Ishikawa (cell line): ENCODE measurements around the gene ELMO1.

Source experiments
- CEBPB ChIP-seq: IDR thresholded peaks from 2 replicates; pipeline ENCODE4 v1.6.1; 2012
- CREB1 ChIP-seq: IDR thresholded peaks from 2 replicates; pipeline ENCODE4 v1.6.1; 2012; ENCODE audit warnings: low read depth
- EGR1 ChIP-seq: IDR thresholded peaks from 2 replicates; pipeline ENCODE4 v1.6.1; 2012
- EP300 ChIP-seq: IDR thresholded peaks from 2 replicates; pipeline ENCODE4 v1.6.1; 2012; ENCODE audit warnings: borderline replicate concordance
- FOXM1 ChIP-seq: IDR thresholded peaks from 2 replicates; pipeline ENCODE4 v1.6.1; 2012; ENCODE audit warnings: low read depth, borderline replicate concordance
- NFIC ChIP-seq: IDR thresholded peaks from 2 replicates; pipeline ENCODE4 v1.6.1; 2012
- RAD21 ChIP-seq: IDR thresholded peaks from 2 replicates; pipeline ENCODE4 v1.6.1; 2012; ENCODE audit warnings: low read depth
- TAF1 ChIP-seq: IDR thresholded peaks from 2 replicates; pipeline ENCODE4 v1.6.1; 2012; ENCODE audit warnings: low read depth, mild to moderate bottlenecking
- TCF12 ChIP-seq: IDR thresholded peaks from 2 replicates; pipeline ENCODE4 v1.6.1; 2012; ENCODE audit warnings: low read depth
- TEAD4 ChIP-seq: IDR thresholded peaks from 2 replicates; pipeline ENCODE4 v1.6.1; 2012
- YY1 ChIP-seq: IDR thresholded peaks from 2 replicates; pipeline ENCODE4 v1.6.1; 2012; ENCODE audit warnings: low read depth
- ZBTB7A ChIP-seq: IDR thresholded peaks from 2 replicates; pipeline ENCODE4 v1.6.1; 2012; ENCODE audit warnings: low read depth
- TF ChIP-seq, protein P1 (sequence below): IDR thresholded peaks from 2 replicates; pipeline ENCODE4 v1.6.1; 2012
- TF ChIP-seq, protein P2 (sequence below): IDR thresholded peaks from 2 replicates; pipeline ENCODE4 v1.6.1; 2012; ENCODE audit warnings: low read depth, mild to moderate bottlenecking
- TF ChIP-seq, protein P3 (sequence below): IDR thresholded peaks from 2 replicates; pipeline ENCODE4 v1.6.1; 2012

Gene ELMO1

DNA sequence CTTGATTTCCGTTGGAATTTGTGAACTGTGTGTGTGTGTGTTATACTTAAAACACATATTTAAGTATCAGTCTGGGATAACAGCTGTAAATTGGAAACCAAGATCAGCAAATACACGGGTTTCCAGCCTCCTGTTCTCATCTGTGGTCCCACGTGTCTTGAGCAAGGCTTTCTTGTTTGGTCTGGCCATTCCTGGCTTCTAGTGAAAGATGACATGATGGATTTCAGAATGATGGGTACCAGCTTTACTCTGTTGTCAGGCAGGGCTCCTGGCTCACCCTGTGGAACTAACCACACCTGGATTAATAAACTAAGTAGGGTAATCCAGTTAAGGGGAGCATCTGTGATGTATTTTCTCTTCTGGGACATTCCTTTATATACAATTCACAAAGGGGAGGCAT lies 378.2 kb downstream of the ELMO1 start:
- TF ChIP-seq ZBTB7A = no peak
- TF ChIP-seq EGR1 = no peak
- TF ChIP-seq, protein P1, sequence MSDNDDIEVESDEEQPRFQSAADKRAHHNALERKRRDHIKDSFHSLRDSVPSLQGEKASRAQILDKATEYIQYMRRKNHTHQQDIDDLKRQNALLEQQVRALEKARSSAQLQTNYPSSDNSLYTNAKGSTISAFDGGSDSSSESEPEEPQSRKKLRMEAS = no peak
- TF ChIP-seq, protein P2, sequence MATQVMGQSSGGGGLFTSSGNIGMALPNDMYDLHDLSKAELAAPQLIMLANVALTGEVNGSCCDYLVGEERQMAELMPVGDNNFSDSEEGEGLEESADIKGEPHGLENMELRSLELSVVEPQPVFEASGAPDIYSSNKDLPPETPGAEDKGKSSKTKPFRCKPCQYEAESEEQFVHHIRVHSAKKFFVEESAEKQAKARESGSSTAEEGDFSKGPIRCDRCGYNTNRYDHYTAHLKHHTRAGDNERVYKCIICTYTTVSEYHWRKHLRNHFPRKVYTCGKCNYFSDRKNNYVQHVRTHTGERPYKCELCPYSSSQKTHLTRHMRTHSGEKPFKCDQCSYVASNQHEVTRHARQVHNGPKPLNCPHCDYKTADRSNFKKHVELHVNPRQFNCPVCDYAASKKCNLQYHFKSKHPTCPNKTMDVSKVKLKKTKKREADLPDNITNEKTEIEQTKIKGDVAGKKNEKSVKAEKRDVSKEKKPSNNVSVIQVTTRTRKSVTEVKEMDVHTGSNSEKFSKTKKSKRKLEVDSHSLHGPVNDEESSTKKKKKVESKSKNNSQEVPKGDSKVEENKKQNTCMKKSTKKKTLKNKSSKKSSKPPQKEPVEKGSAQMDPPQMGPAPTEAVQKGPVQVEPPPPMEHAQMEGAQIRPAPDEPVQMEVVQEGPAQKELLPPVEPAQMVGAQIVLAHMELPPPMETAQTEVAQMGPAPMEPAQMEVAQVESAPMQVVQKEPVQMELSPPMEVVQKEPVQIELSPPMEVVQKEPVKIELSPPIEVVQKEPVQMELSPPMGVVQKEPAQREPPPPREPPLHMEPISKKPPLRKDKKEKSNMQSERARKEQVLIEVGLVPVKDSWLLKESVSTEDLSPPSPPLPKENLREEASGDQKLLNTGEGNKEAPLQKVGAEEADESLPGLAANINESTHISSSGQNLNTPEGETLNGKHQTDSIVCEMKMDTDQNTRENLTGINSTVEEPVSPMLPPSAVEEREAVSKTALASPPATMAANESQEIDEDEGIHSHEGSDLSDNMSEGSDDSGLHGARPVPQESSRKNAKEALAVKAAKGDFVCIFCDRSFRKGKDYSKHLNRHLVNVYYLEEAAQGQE = no peak

DNA sequence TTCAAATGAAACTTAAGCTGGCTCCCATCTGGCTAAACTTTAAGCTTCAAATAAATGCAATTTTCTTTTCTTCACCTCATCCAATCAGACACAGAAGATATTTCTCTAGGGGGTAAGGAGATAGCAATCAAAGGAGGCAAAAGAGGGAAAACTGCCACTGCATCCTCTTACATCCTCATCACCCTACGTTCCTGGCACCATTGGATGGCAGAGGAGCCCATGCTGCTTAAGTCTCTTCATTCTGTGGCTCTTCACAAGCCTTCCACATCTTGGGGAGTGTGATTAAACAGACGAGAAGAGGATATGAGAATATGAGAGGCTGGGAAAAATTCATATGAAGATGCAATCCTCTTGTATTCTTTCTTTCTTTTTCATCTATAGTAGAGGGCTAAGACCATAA lies 378.6 kb downstream of the ELMO1 start:
- TF ChIP-seq RAD21 (no peak), EGR1 (no peak)

DNA sequence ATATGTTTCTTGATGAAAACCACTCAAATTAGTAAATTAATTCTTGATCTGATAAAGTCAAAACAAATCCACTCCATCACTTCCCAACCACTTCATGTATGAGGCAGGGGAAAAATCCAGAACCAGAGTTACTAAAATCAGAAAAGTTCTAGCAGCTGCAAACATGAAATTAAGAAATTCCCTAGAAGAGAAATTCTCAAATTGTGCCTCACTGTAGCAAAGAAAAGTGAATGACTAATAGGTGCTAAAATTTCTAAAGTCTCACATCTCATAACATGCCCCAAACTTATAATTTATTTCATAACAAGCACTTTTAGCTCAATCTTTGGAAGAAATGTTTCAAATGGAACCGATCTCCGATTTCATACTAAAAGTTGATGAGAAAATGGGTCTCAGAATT lies 379.3 kb downstream of the ELMO1 start:
- no peak for TF ChIP-seq RAD21
- no peak for TF ChIP-seq TAF1
- TF ChIP-seq ZBTB7A = no peak
- no peak for TF ChIP-seq TEAD4
- TF ChIP-seq, protein P2 = no peak
- TF ChIP-seq, protein P1 = no peak
- TF ChIP-seq CEBPB = no peak
- TF ChIP-seq EP300 = no peak

DNA sequence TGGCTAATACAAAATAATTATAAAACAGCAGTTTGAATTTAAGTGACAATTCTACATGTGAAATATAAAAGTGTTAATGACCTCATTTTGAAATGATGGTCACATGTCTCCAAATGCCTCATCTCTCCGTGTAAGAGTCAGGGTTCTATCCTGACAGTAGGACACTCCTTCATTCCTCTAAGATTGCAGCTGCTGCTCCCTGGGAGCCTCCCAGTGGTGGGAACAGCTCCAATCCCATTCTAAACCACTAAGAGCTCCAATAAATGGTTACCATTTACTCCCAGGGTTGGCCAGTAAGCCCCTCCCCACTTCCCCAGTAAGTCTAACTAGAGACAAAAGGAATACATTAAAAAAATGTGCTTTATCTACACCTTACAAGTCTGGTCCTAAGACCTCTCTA lies 379.8 kb downstream of the ELMO1 start:
- TF ChIP-seq CEBPB = no peak
- TF ChIP-seq EGR1 = no peak
- TF ChIP-seq RAD21 = no peak
- TF ChIP-seq TEAD4 = no peak
- TF ChIP-seq EP300 = no peak
- no peak for TF ChIP-seq YY1
- TF ChIP-seq, protein P2 = no peak
- TF ChIP-seq ZBTB7A = no peak
- TF ChIP-seq TCF12 = no peak
- TF ChIP-seq, protein P3, sequence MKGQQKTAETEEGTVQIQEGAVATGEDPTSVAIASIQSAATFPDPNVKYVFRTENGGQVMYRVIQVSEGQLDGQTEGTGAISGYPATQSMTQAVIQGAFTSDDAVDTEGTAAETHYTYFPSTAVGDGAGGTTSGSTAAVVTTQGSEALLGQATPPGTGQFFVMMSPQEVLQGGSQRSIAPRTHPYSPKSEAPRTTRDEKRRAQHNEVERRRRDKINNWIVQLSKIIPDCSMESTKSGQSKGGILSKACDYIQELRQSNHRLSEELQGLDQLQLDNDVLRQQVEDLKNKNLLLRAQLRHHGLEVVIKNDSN = no peak
- TF ChIP-seq TAF1 = no peak
- no peak for TF ChIP-seq CREB1
- TF ChIP-seq, protein P1 = no peak
- TF ChIP-seq FOXM1 = no peak
- TF ChIP-seq NFIC = no peak

DNA sequence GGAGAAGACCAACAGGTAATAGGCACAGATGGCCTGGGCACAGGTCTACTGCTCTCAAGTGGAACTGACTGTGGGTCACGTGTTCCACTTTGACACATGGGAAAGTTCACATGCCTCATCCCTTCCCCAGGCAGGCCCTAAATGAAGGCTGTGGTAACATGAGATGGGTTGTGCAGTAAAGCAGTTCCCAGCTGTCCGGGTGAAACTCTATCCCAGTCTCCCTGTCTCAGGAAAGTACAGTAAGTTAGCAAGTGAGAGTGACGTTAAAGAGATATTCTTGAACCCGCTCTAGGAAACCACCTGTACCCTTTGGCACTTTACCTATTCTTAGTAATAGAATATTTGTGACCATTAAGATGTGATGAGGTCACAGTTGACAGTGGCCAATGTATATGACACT lies 380.6 kb downstream of the ELMO1 start:
- TF ChIP-seq, protein P3 = peak; percentile 23; the same call in 1 of the 2 replicates
- TF ChIP-seq CEBPB (no peak), RAD21 (no peak), YY1 (no peak), ZBTB7A (no peak)
- TF ChIP-seq, protein P2 = no peak
